Right atrium auricular region (tissue), 2 donors: ENCODE results near the gene SNRNP35. TPM values are rescaled to one million over a fixed set of nuclear protein-coding genes. Genes with fewer than 3 reads are reported as not detected.
"Not testable (repeated sequence)": the region's sequence is repeated elsewhere in the genome, so short reads cannot be mapped to it uniquely, and the experiment has no call there.

Experiments
- DNase-seq: peaks from one replicate; pipeline ENCODE4 v3.0.0-alpha.2; 2019; ENCODE audit warnings: low spot score
- H3K27ac ChIP-seq, 2 donors: fragments of 200-600 bp; sonication (generic); 1 replicate in 1 of 2; 2 replicates in 1 of 2; pipeline ENCODE4 v1.5.1; 2016 to 2019
- H3K27me3 ChIP-seq, 2 donors: fragments of 200-600 bp; sonication (generic); one replicate each; pipeline versions ENCODE4 v1.5.1 to v1.6.0; 2017 to 2019
- H3K36me3 ChIP-seq: fragments of 200-600 bp; sonication (generic); one replicate; pipeline ENCODE4 v1.5.1; 2016
- H3K4me1 ChIP-seq, 2 donors: fragments of 200-600 bp; sonication (generic); one replicate each; pipeline versions ENCODE4 v1.5.1 to v1.6.0; 2017 to 2019
- H3K4me3 ChIP-seq, 2 donors: fragments of 200-600 bp; sonication (generic); 1 replicate in 1 of 2; 2 replicates in 1 of 2; pipeline ENCODE4 v1.5.1; 2017 to 2019; ENCODE audit warnings: mild to moderate bottlenecking in 1 of 2, moderate library complexity in 1 of 2
- H3K9me3 ChIP-seq, 2 donors: fragments of 200-600 bp; sonication (generic); one replicate each; pipeline ENCODE4 v1.5.1; 2019
- total RNA-seq, 2 donors: library from RNA; depleted of rRNA; stranded (reverse); fragments of >200 nt; gene quantifications; one replicate each; pipeline ENCODE4 v1.1.0, GENCODE V29; 2016
- TF ChIP-seq, protein P1 (sequence below), 2 donors: fragments of 200-600 bp; sonication (generic); IDR thresholded peaks; one replicate each; pipeline ENCODE4 v1.5.1; 2019; ENCODE audit warnings: antibody characterized with exemption in 2 of 2

SNRNP35 gene
- total RNA-seq, 2 donors from 2014 or later: 17.4 to 18.4 TPM

DNA sequence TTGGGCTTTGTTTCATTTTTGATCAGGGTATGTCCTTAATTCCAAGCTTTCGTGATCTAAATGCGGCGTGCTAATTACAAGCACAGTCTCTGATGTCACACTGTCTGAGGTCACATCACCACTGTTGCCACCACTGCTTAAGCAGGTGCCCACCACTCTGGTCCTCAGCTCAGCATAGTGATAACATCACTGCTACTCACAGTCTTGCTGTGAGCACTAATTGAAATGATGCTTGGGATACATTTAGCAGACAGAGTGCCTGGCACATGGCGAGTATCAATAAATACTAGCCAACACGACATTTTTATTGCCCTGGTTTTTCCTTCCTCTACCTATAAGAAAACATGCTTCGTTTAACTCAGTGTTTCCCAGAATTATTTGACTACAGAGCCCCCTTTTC lies 29.3 kb upstream of the SNRNP35 start:
- H3K4me1 ChIP-seq: peaks cover 0 to 18% of the 10 kb centered on the region in 2 donors
- no peaks in the 10 kb centered on the region for H3K9me3 ChIP-seq
- TF ChIP-seq, protein P1, sequence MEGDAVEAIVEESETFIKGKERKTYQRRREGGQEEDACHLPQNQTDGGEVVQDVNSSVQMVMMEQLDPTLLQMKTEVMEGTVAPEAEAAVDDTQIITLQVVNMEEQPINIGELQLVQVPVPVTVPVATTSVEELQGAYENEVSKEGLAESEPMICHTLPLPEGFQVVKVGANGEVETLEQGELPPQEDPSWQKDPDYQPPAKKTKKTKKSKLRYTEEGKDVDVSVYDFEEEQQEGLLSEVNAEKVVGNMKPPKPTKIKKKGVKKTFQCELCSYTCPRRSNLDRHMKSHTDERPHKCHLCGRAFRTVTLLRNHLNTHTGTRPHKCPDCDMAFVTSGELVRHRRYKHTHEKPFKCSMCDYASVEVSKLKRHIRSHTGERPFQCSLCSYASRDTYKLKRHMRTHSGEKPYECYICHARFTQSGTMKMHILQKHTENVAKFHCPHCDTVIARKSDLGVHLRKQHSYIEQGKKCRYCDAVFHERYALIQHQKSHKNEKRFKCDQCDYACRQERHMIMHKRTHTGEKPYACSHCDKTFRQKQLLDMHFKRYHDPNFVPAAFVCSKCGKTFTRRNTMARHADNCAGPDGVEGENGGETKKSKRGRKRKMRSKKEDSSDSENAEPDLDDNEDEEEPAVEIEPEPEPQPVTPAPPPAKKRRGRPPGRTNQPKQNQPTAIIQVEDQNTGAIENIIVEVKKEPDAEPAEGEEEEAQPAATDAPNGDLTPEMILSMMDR (IDR thresholded peaks at IDR 0.05): no peak
- H3K36me3 ChIP-seq: peaks cover 22% of the 10 kb centered on the region
- H3K4me3 ChIP-seq: no peak overlapping the region
- H3K27ac ChIP-seq: no peak overlapping the region
- no peaks in the 10 kb centered on the region for H3K27me3 ChIP-seq
- no peak for DNase-seq

DNA sequence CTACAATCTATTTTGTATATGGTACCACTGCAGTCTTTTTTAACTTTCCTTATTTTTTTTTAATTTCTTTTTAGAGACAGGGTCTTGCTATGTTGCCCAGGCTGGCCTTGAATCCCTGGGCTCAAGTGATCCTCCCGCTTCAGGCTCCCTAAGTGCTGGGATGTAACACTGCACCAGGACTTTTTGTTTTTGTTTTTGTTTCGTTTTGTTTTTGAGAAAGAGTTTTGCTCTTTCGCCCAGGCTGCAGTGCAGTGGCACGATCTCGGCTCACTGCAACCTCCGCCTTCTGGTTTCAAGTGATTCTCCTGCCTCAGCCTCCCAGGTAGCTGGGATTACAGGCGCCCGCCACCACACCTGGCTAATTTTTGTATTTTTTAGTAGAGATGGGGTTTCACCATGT lies 28.8 kb upstream of the SNRNP35 start:
- peaks cover 22% of the 10 kb centered on the region for H3K36me3 ChIP-seq
- not testable (repeated sequence) for H3K27ac ChIP-seq, H3K4me3 ChIP-seq, H3K9me3 ChIP-seq, H3K27me3 ChIP-seq, DNase-seq
- peaks cover 0 to 23% of the 10 kb centered on the region in 2 donors for H3K4me1 ChIP-seq

DNA sequence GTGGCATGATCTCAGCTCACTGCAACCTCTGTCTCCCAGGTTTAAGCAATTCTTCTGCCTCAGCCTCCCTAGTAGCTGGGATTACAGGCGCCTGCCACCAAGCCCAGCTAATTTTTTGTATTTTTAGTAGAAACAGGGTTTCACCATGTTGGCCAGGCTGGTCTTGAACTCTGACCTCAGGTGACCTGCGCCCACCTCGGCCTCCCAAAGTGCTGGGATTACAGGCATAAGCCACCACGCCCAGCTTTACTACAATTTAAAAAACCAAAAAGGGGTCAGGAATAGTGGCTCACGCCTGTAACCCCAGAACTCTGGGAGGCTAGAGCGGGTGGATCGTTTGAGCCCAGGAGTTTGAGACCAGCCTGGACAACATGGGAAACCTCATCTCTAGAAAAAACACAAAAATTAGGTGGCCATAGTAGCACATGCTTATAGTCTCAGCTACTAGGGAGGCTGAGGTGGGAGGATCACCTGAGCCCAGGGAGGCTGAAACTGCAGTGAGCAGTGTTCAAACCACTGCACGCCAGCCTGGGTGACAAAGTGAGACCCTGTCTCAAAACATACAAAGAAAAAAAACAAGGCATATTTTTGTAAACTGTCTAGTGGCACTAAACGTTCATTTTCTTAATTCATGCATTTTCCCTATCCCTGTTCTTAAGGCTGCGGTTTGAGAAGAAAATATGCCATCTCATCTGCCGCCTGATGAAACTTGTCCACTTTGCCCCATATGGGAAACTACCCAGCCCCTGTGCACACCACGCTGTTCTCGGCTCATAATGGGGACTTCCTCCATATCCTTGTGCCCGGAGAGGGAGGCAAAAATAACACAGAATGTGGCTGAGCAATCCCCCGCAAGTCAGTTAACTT lies 25.8 kb upstream of the SNRNP35 start:
- not testable (repeated sequence) for H3K27ac ChIP-seq, H3K9me3 ChIP-seq, H3K27me3 ChIP-seq, DNase-seq, H3K4me3 ChIP-seq
- peaks cover 21% of the 10 kb centered on the region for H3K36me3 ChIP-seq
- H3K4me1 ChIP-seq: peaks cover 0 to 46% of the 10 kb centered on the region in 2 donors

DNA sequence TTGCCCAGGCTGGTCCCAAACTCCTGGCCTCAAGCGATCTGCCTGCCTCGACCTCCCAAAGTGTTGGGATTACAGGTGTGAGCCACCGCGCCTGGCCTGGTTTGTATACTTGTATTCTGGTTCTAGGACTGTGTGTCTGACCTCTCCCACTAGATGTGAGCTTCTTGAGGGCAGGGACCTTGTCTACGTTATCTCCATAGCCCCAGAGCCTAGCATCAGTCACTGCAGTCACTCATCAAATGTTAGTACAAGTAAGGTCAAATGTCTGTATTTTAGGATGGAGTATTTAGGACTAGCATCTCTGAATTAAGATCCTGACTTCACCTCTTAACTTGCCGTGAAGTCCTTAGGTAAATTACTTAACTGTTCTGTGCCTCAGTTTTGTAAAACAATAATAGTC lies 24.3 kb upstream of the SNRNP35 start:
- Histone ChIP-seq H3K36me3 (peaks cover 7% of the 10 kb centered on the region), H3K27ac (no peak overlapping the region), H3K4me3 (peak overlapping the region in 1 of 2 donors; percentile 16), H3K4me1 (peaks cover 0 to 46% of the 10 kb centered on the region in 2 donors), H3K9me3 (no peaks in the 10 kb centered on the region), H3K27me3 (no peaks in the 10 kb centered on the region)
- DNase-seq: no peak
- TF ChIP-seq, protein P1 (IDR thresholded peaks at IDR 0.05): no peak

DNA sequence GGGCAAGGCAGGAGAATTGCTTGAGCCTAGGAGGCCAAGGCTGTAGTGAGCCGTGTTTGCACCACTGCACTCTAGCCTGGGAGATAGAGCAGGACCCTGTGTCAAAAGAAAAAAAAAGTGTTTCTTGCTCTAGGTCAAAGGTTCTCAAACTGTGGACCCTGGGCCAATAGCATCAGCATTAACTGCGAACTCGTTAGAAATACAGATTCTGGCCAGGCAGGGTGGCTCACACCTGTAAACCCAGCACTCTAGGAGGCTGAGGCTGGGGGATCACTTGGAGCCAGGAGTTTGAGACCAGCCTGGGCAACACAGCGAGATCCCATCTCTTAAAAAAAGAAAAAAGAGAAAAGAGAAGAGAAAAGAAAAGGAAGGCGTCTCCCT lies 22.3 kb upstream of the SNRNP35 start:
- Histone ChIP-seq H3K27ac (peak overlapping the region; percentile 73 to 77), H3K4me1 (peaks cover 0 to 46% of the 10 kb centered on the region in 2 donors), H3K9me3 (no peaks in the 10 kb centered on the region), H3K36me3 (no peaks in the 10 kb centered on the region), H3K4me3 (peak overlapping the region; percentile 78 to 87), H3K27me3 (no peaks in the 10 kb centered on the region)
- TF ChIP-seq, protein P1 (IDR thresholded peaks at IDR 0.05): peak in 1 of 2 donors; percentile 25
- no peak for DNase-seq

DNA sequence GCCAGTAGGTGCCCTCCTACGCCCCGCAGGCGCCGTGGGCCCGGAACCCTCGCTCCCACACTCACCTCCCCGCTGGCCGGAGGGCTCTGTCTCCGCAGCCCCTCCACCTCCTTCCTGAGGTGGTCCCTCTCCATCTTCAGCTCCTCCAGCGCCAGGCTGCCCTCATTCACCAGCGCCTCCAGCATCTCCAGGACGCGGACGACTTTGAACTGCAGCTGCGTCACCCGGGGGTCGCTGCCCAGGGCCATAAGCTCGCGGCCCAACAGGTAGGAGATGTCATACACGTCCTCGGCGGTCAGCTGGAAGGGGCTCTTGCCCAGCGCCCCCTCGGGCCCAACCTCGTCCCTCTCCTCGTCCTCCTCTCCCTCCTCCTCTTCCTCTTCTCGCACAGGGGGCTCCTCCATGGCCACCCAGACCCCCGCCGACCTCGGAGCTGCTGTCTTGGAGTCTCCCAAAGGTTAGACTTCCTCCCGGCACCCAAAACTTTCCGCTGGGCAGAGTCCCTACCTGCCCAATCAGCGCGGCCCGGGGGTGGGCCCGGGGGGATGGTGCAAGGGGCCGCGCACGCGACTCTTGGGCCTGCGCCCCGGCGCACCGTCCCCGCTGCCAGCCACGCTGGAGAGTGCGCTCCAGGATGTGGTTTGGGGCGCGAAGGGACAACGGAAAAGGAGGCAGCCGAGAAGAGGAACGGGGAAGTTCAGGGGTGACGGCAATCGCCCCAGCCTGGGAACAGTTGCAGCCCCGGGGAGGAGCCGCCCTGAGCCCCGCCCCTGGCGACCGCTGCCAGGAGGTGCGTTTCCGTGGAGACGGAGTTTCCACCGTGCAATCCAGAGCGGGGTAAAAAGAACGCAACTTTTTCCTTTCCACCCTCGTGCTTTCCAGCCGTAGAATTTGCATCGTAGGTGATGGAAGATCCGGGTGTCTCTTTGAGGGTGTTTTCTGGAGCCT lies 21.6 kb upstream of the SNRNP35 start, which contains the start of gene RILPL2:
Gene RILPL2, minus strand, starts transcription at position 668 of the 948 bp plus-strand sequence. Its CDS starts 264 bp downstream, at position 404.
- Histone ChIP-seq H3K9me3 (no peaks in the 10 kb centered on the region), H3K27me3 (no peaks in the 10 kb centered on the region), H3K27ac (peak within 1 kb of the TSS; percentile 73 to 77), H3K4me1 (peaks cover 0 to 46% of the 10 kb centered on the region in 2 donors), H3K36me3 (no peaks in the 10 kb centered on the region), H3K4me3 (peak within 1 kb of the TSS; percentile 78 to 87)
- DNase-seq: peak; percentile 92
- TF ChIP-seq, protein P1 (IDR thresholded peaks at IDR 0.05): no peak
